ENCODE measurements around the gene SPCS2.

The SPCS2 gene

DNA sequence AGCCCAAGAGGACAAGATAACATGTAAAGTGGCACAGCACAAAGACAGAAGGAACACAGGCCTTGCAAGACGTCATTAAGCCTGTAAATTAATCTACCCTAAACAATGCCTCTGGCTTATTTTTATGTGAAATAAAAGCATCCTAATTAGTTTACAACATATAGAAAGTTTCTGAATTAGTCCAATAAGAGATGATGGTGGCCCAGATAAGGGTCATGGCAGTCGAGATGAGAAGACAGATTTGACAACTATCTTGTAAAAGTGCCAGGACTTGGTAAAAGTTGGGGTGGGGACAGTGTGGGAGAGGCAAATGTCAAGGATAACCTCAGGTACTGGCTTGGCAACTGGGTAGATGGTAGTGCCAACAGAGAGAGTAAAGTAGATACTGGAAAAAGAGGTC lies 13.8 kb upstream of the SPCS2 start:
- DNase-seq (ENCODE audit: insufficient read length, low spot score) (no peak), FAIRE-seq (no peak)
- TF ChIP-seq, protein P1, sequence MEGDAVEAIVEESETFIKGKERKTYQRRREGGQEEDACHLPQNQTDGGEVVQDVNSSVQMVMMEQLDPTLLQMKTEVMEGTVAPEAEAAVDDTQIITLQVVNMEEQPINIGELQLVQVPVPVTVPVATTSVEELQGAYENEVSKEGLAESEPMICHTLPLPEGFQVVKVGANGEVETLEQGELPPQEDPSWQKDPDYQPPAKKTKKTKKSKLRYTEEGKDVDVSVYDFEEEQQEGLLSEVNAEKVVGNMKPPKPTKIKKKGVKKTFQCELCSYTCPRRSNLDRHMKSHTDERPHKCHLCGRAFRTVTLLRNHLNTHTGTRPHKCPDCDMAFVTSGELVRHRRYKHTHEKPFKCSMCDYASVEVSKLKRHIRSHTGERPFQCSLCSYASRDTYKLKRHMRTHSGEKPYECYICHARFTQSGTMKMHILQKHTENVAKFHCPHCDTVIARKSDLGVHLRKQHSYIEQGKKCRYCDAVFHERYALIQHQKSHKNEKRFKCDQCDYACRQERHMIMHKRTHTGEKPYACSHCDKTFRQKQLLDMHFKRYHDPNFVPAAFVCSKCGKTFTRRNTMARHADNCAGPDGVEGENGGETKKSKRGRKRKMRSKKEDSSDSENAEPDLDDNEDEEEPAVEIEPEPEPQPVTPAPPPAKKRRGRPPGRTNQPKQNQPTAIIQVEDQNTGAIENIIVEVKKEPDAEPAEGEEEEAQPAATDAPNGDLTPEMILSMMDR (IDR thresholded peaks at IDR 0.05; ENCODE audit: insufficient read depth, missing control alignments), result no peak

DNA sequence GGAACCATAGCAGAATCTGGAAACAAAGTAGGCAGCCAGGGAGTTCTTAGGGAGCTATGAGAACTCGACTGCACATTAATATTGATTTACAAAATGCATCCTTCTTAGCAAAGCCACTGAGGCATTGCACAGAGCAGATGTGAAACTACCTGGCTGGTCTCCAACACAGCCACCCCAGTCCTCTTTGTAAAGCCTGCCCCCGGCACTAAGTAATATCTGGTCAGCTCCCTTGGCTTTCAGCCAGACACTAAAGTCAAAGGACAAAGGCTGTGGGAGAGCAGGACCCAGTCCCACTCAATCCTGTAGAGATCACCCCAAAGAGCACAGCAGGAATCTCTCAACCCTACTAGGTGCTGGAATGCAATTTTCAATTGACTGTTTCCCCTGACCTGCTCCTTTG lies 13.0 kb upstream of the SPCS2 start:
- DNase-seq (ENCODE audit: insufficient read length, low spot score) (no peak), FAIRE-seq (no peak)
- TF ChIP-seq, protein P1 (IDR thresholded peaks at IDR 0.05; ENCODE audit: insufficient read depth, missing control alignments), result no peak

DNA sequence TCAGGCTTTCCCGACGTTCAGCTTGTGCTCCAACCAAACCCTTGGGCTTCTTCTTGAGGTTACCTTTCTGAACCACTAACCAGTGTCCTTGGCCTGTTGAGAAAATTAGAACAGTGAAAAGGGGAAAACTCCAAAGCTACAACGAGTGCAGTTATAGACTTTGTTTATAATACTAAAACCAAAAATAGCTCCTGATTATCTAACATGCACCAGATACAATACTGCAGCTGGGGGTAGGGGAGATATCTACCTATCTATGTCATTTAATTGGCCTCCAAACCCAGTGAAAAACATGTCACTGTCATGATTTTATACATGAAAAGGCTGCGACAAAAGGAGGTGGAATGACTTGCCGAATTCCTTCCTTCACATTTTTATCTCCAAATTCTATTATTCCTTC lies 12.1 kb upstream of the SPCS2 start:
- DNase-seq (ENCODE audit: insufficient read length, low spot score), result no peak
- no peak for FAIRE-seq
- TF ChIP-seq, protein P1 (IDR thresholded peaks at IDR 0.05; ENCODE audit: insufficient read depth, missing control alignments), result no peak

DNA sequence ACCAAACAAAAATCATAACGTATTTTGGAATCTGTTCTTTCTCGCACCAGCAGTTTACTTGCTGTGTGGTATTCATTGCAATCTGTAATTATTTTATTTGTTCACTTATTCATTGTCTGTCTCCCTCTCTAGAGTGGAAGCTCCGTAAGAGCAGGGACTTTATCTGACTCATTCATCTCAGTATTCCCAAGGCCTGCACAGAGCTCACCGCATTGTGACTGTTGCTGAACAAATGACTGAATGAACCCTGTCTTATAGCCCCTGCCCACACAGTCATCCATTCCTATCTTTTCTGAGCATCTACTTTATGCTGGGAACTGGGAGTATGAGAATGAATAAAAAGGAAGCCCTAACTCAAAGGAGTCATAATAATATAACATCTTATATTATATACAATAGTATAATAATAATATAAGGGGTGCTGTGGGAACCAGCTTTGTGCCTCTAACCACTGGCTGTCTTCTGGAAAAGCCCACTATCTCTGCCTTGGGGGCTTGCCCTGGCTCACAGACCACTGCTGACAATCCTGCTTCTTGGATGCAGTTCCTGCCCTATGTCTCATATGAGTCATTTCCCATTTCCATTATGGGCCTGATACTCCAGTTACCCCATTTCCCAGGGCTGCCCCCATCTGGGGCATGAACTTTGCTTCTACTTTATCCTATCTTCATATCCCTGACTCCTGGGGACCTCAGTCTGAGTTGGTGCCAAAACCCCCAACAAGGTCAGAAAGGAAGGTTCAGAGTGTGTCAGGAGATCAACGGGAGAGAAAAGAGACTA lies 11.2 kb upstream of the SPCS2 start:
- FAIRE-seq, result no peak
- no peak for DNase-seq (ENCODE audit: insufficient read length, low spot score)
- TF ChIP-seq, protein P1 (IDR thresholded peaks at IDR 0.05; ENCODE audit: insufficient read depth, missing control alignments), result no peak

DNA sequence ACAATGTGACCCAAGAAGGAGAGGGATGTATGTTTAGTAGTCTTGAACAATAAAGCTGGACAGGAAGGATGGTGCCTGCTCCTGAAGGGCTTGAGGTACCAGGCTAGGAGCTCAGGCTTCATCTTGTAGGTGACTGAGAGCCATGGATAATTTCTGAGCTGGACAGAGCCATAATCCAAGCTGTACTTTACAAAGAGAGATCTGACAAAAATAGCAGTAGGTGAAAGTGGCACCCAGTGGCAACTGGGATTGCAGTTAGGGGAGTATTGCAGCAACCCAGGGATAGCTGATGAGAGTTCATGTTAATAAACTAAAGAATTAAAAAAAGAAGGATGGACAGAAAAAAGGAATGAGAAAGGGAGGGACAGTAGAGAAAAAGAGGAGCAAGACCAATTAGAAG lies 7.6 kb upstream of the SPCS2 start:
- FAIRE-seq, result no peak
- no peak for DNase-seq (ENCODE audit: insufficient read length, low spot score)
- TF ChIP-seq, protein P1 (IDR thresholded peaks at IDR 0.05; ENCODE audit: insufficient read depth, missing control alignments), result no peak

DNA sequence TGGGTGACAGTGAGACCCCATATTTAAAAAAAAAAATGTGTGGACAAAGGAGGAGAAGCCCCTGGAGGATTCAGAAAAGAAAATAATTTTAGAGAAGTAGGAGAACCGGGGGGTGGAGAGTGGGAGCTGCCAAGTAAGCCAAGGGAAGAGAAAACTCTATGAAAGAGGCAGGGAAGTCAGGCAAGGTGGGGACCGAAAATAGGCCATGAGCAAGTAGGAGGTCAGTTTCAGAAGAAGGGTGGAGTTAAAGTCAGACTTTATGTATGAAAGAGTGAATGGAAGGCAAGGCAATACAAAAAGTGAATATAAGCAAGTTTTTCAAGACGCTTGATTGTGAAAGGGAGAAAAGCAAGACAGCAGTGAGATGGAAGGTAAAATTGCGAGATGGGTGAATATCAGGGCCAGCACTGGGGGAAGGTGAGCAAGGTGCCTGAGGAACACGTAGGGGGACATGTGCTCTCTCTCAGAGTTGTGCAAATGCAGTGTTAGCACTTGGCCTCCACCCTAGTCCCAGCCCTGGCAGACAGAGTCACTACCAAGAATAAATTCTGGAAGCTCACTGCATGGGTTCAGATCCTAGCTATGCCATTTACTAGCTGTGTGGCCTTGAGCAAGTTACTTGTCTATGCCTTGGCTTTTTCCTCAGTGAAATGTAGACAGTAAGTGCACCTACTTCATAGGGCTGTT lies 6.8 kb upstream of the SPCS2 start:
- TF ChIP-seq, protein P1 (IDR thresholded peaks at IDR 0.05; ENCODE audit: insufficient read depth, missing control alignments), result no peak
- FAIRE-seq, result no peak
- no peak for DNase-seq (ENCODE audit: insufficient read length, low spot score)

DNA sequence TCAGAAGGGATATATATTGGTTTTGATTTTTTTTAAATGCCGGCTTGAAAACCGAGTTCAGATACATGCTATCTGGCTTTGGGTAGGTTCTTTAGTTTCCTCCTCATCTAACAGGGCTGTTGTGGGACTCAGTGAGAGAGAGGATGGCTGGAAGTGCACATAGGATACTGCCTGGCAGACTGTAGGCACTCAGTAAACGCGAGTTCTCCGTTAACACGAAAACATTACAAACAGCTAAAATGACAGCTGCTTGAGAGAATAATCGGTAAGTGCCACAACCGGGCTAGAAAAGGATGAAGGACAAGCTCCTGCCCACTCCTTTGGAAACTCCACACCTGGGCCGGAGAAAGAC lies 544 bp upstream of the SPCS2 start:
- no peak for DNase-seq (ENCODE audit: insufficient read length, low spot score)
- no peak for FAIRE-seq
- TF ChIP-seq, protein P1 (IDR thresholded peaks at IDR 0.05; ENCODE audit: insufficient read depth, missing control alignments), result no peak
